Parathyroid adenoma (tissue), 2 donors: ENCODE results near the gene PARVA.

Experiments used
- H2AFZ ChIP-seq: fragments of 300-600 bp; sonication (generic); one replicate; pipeline ENCODE4 v1.7.0; 2017; ENCODE audit warnings: antibody characterized with exemption, mild to moderate bottlenecking
- H3K27ac ChIP-seq: fragments of 300-600 bp; sonication (generic); one replicate; pipeline ENCODE4 v1.7.0; 2017
- H3K27me3 ChIP-seq: fragments of 300-600 bp; sonication (generic); one replicate; pipeline ENCODE4 v1.7.0; 2017; ENCODE audit warnings: low read length; ENCODE audit not compliant: control insufficient read depth, insufficient read depth
- H3K36me3 ChIP-seq: fragments of 300-600 bp; sonication (generic); one replicate; pipeline ENCODE4 v1.7.0; 2017; ENCODE audit warnings: low read length; ENCODE audit not compliant: control insufficient read depth, insufficient read depth
- H3K4me1 ChIP-seq: fragments of 300-600 bp; sonication (generic); one replicate; pipeline ENCODE4 v1.7.0; 2017; ENCODE audit warnings: control low read depth
- H3K4me2 ChIP-seq: fragments of 300-600 bp; sonication (generic); one replicate; pipeline ENCODE4 v1.7.0; 2017; ENCODE audit warnings: low read length
- H3K4me3 ChIP-seq: fragments of 300-600 bp; sonication (generic); one replicate; pipeline ENCODE4 v1.7.0; 2017; ENCODE audit warnings: low read depth, low read length
- H3K79me2 ChIP-seq: fragments of 300-600 bp; sonication (generic); one replicate; pipeline ENCODE4 v1.7.0; 2017; ENCODE audit warnings: control low read depth
- H3K9ac ChIP-seq: fragments of 300-600 bp; sonication (generic); one replicate; pipeline ENCODE4 v1.7.0; 2017; ENCODE audit warnings: mild to moderate bottlenecking
- H3K9me3 ChIP-seq: fragments of 300-600 bp; sonication (generic); one replicate; pipeline ENCODE4 v1.7.0; 2017; ENCODE audit warnings: low read length; ENCODE audit not compliant: control insufficient read depth
- TF ChIP-seq, protein P1 (sequence below): fragments of 300-600 bp; sonication (generic); IDR thresholded peaks from one replicate; pipeline ENCODE4 v1.7.0; 2017; ENCODE audit warnings: antibody characterized with exemption, mild to moderate bottlenecking
- donor health status: primary hyperparathyroidism.

PARVA gene

DNA sequence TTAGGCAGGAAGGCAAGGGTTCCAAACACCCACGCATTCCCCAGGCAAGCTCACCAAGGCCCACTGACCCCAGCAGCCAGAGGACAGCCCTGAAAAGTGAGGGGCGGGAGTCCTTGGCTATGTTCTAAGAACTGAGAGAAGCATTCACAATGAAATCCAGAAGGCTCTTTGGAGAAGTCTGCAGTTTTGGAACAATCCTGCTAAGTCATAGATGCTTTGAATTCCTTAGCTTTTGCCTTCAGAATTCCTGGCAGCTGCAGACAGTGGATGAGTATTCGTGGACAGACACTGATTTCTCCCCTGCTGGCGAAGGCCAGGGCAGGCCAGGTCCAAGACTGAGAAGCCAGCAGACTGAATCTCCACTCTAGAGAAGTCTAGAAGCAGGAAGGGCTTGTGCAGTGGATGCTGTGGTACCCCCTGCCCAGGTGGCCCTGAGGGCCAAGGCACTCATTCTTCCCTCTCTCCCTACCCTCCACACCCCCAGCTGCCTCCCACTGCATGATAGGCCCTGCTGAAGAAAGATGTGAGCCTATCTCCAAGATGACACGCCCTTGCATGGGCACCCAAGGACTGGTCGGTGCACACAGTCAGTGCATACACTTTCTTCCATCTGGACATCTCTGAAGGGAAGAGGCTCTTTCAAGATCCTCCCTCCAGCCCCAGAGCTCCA lies 163.7 kb downstream of the PARVA start:
- no peaks in the 10 kb centered on the region for H3K27me3 ChIP-seq
- TF ChIP-seq, protein P1, sequence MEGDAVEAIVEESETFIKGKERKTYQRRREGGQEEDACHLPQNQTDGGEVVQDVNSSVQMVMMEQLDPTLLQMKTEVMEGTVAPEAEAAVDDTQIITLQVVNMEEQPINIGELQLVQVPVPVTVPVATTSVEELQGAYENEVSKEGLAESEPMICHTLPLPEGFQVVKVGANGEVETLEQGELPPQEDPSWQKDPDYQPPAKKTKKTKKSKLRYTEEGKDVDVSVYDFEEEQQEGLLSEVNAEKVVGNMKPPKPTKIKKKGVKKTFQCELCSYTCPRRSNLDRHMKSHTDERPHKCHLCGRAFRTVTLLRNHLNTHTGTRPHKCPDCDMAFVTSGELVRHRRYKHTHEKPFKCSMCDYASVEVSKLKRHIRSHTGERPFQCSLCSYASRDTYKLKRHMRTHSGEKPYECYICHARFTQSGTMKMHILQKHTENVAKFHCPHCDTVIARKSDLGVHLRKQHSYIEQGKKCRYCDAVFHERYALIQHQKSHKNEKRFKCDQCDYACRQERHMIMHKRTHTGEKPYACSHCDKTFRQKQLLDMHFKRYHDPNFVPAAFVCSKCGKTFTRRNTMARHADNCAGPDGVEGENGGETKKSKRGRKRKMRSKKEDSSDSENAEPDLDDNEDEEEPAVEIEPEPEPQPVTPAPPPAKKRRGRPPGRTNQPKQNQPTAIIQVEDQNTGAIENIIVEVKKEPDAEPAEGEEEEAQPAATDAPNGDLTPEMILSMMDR: no peak
- no peak overlapping the region for H3K9ac ChIP-seq
- H3K79me2 ChIP-seq: no peaks in the 10 kb centered on the region
- no peak overlapping the region for H2AFZ ChIP-seq
- no peaks in the 10 kb centered on the region for H3K36me3 ChIP-seq
- no peak overlapping the region for H3K4me2 ChIP-seq
- H3K9me3 ChIP-seq: no peaks in the 10 kb centered on the region
- no peaks in the 10 kb centered on the region for H3K4me1 ChIP-seq
- H3K27ac ChIP-seq: no peak overlapping the region
- no peak overlapping the region for H3K4me3 ChIP-seq

DNA sequence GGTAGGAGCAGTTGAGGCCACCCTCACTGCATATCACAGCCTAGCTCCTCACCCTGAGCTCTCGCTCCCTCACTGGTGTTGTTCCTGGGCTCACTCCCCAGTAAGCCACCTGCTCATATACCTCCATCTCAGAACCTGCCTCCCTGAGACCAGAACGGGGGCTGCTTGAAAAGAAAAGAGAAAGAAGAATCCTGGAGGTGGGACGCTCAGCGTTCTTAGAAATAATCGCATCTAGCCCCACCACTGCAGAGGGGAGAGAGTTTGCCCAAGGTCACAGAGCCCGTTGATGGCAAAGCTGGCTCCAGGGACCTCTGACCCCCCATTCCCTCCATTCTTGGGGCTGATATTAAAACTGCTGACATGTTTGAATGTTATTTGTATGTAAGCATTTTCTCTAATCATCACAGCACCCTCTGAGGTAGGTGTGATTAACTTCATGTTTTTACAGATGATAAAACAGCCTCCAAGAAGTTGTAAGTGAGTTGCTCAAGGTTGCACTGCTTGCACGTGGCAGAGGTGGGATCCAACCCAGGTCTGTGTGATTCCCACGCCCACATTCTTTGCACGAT lies 164.3 kb downstream of the PARVA start:
- TF ChIP-seq, protein P1: no peak
- H3K4me1 ChIP-seq: no peaks in the 10 kb centered on the region
- no peak overlapping the region for H2AFZ ChIP-seq
- no peak overlapping the region for H3K4me2 ChIP-seq
- H3K27ac ChIP-seq: no peak overlapping the region
- no peak overlapping the region for H3K9ac ChIP-seq
- no peaks in the 10 kb centered on the region for H3K9me3 ChIP-seq
- H3K27me3 ChIP-seq: no peaks in the 10 kb centered on the region
- no peak overlapping the region for H3K4me3 ChIP-seq
- H3K79me2 ChIP-seq: no peaks in the 10 kb centered on the region
- no peaks in the 10 kb centered on the region for H3K36me3 ChIP-seq

DNA sequence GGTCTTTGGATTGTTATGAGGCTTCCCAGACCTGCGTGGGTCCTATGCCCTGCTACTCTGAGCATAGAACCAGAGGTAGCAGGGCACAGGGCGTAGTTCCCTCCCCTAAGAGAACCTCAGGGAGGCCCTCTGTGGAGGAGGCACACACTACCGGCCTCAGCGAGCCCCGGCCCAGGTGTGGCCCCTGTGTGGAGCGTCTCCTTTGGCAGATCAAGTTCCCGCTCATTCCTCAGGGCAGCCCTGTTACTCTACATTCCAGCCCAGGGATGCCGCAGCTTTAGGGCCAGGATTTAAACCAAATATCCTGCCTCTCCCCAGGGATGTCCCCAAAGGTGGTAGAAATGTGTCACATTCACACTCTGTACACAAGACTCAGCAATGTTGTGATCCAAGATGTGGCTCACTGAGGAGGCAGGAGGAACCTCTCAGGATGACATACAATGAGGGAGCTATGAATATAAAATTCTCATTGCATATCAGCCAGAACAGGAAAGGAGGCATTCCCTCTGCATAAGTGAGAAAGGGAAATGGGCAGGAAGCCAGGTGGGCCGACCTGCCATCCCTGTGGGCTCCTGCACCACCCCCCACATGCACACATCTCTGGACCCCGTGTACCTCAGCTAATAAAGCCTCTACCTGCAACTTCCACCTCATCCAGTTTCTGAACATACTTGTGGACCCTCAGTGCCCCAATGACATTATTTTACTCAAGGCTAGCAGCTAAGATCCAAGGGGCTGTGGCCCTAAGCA lies 165.0 kb downstream of the PARVA start:
- TF ChIP-seq, protein P1: no peak
- Histone ChIP-seq H3K27ac (no peak overlapping the region), H3K9ac (no peak overlapping the region)

DNA sequence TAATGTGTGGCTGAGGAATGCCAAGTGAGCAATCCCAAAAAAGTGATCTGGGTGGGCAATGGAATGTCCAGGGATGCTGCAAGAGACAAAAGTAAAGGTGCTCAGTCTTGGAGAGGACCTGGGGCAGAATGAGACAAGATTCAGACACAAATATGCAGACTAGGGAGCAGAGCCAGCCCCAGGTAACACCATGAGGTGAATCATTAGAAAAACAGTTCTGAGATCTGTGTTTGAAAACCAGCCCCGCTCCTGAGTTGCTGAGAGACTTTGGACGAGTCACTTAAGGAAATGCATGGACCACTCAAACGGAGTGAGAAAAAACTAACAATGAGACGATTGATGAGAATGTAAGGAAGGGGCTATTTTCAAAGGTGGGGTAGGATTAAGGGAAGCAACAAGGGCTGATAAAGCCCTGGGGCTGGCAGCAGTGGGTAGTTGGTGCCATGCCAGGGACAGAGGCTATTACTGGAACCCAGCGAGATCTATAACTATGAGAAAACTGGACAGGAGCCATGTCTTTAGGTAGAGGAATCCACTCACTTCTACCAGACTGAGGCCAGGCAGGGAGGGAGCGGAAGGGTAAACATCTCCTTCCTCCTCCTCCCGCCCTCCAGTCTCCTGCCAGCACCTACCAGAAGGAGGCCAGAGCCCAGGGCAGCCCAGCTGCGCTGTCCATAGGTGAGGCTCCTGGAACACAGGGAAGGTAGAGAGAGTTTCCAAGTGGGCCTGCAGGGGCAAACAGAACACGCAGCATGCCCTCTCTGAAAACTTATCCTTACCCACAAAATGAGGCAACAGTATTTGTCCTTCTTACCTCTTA lies 166.4 kb downstream of the PARVA start:
- TF ChIP-seq, protein P1: no peak
- Histone ChIP-seq H3K4me3 (no peak overlapping the region), H3K4me1 (no peaks in the 10 kb centered on the region), H2AFZ (no peak overlapping the region), H3K36me3 (no peaks in the 10 kb centered on the region), H3K4me2 (no peak overlapping the region), H3K9me3 (no peaks in the 10 kb centered on the region), H3K27ac (no peak overlapping the region), H3K9ac (no peak overlapping the region), H3K27me3 (no peaks in the 10 kb centered on the region), H3K79me2 (no peaks in the 10 kb centered on the region)

More for the DNA sequence above, 165.0 kb downstream of the PARVA start:
- Histone ChIP-seq H3K4me3 (no peak overlapping the region), H3K9me3 (no peaks in the 10 kb centered on the region), H3K27me3 (no peaks in the 10 kb centered on the region), H3K4me1 (no peaks in the 10 kb centered on the region), H3K79me2 (no peaks in the 10 kb centered on the region), H3K36me3 (no peaks in the 10 kb centered on the region), H3K4me2 (no peak overlapping the region), H2AFZ (no peak overlapping the region)
